Fibroblast of lung (primary cell): ENCODE data around the gene GABBR2. TPM values are rescaled to one million over a fixed set of nuclear protein-coding genes. Genes with fewer than 3 reads are reported as not detected.

ENCODE experiments used
- DNase-seq, 2 donors: peaks; one replicate each; pipeline versions ENCODE4 v3.0.0 to v3.0.0-alpha.2; 2010; ENCODE audit warnings: low read depth in 2 of 2
- H2AFZ ChIP-seq: 2 replicates; pipeline ENCODE4 v1.5.1; 2012; ENCODE audit warnings: low read length, control low read depth, inconsistent platforms
- H3K27ac ChIP-seq: 2 replicates; pipeline ENCODE4 v1.5.1; 2011; ENCODE audit warnings: low read length, control low read depth; ENCODE audit not compliant: insufficient read depth
- H3K27me3 ChIP-seq: 2 replicates; pipeline ENCODE4 v1.5.1; 2011; ENCODE audit warnings: mild to moderate bottlenecking, low read length; ENCODE audit not compliant: control insufficient read depth, insufficient read depth
- H3K36me3 ChIP-seq: 2 replicates; pipeline ENCODE4 v1.5.1; 2011; ENCODE audit warnings: low read length; ENCODE audit not compliant: control insufficient read depth, insufficient read depth
- H3K4me1 ChIP-seq: 2 replicates; pipeline ENCODE4 v1.5.1; 2011; ENCODE audit warnings: low read length; ENCODE audit not compliant: control insufficient read depth, insufficient read depth; ENCODE audit errors: extremely low read depth
- H3K4me2 ChIP-seq: 2 replicates; pipeline ENCODE4 v1.5.1; 2011; ENCODE audit warnings: low read length, control low read depth; ENCODE audit not compliant: insufficient read depth; ENCODE audit errors: extremely low read depth
- H3K4me3 ChIP-seq, 4 experiments: fragments of 200-600 bp in 1 of 4; sonication (generic) in 1 of 4; replicated peaks in 1 of 4; 2 replicates each; pipeline ENCODE4 v1.5.1; 2011 to 2016; ENCODE audit warnings: low read length in 4 of 4, low read depth in 3 of 4, mild to moderate bottlenecking in 3 of 4, control low read depth in 2 of 4, inconsistent platforms in 1 of 4, mixed read lengths in 1 of 4; ENCODE audit not compliant: insufficient read depth in 1 of 4; ENCODE audit errors: control extremely low read depth in 1 of 4
- H3K79me2 ChIP-seq: 2 replicates; pipeline ENCODE4 v1.5.1; 2012; ENCODE audit warnings: mild to moderate bottlenecking, low read length, inconsistent platforms; ENCODE audit not compliant: control insufficient read depth, insufficient read depth
- H3K9ac ChIP-seq: 2 replicates; pipeline ENCODE4 v1.5.1; 2011; ENCODE audit warnings: mild to moderate bottlenecking, low read length, control low read depth; ENCODE audit not compliant: insufficient read depth
- H3K9me3 ChIP-seq: 2 replicates; pipeline ENCODE4 v1.5.1; 2012; ENCODE audit warnings: low read depth, low read length; ENCODE audit not compliant: control insufficient read depth, insufficient read depth
- H4K20me1 ChIP-seq: 2 replicates; pipeline ENCODE4 v1.5.1; 2011; ENCODE audit warnings: low read length; ENCODE audit not compliant: control insufficient read depth, insufficient read depth; ENCODE audit errors: extremely low read depth
- CTCF ChIP-seq, 2 donors: IDR thresholded peaks in 1 of 2; conservative IDR thresholded peaks in 1 of 2; 1 replicate in 1 of 2; 2 replicates in 1 of 2; pipeline ENCODE4 v1.5.1; 2011 to 2012; ENCODE audit warnings: low read length in 2 of 2, control low read depth in 1 of 2, inconsistent platforms in 1 of 2, low read depth in 1 of 2, mild to moderate bottlenecking in 1 of 2
- EZH2 ChIP-seq: IDR thresholded peaks from 2 replicates; pipeline ENCODE4 v1.5.1; 2012; ENCODE audit warnings: low read length, control low read depth, mild to moderate bottlenecking; ENCODE audit errors: missing control alignments
- polyA plus RNA-seq, 2 donors: library from polyadenylated mRNA; depleted of rRNA in 1 of 2; stranded (reverse) in 1 of 2; unstranded in 1 of 2; fragments of >200 nt; gene quantifications; 2 replicates each; pipeline ENCODE4 v1.2.1, GENCODE V29; 2011 to 2012; ENCODE audit warnings: missing spikeins in 1 of 2
- total RNA-seq: library from RNA; depleted of rRNA; stranded (reverse); fragments of >200 nt; gene quantifications from 2 replicates; pipeline ENCODE4 v1.2.1, GENCODE V29; 2014

The GABBR2 gene
- total and polyA plus RNA-seq, 2 donors (not counting 1 experiment from before 2014, with no cell fraction given): 0.32 to 0.33 TPM

- TF ChIP-seq CTCF (conservative IDR thresholded peaks at IDR 0.05 in 1 of 2, IDR thresholded peaks at IDR 0.05 in 1 of 2; ENCODE audit: low read depth in 1 of 2, low read length in 2 of 2) (no peak), EZH2 (no peak)
Measured at GRCh38 chr9:98691890-98692289, 16.8 kb downstream of the GABBR2 start.

GRCh38 chr9:98690686-98691085 lies 18.0 kb downstream of the GABBR2 start:
- no peak overlapping the region for H3K27ac ChIP-seq
- peaks cover 8% of the 10 kb centered on the region for H3K27me3 ChIP-seq
- TF ChIP-seq EZH2 (no peak), CTCF (conservative IDR thresholded peaks at IDR 0.05 in 1 of 2, IDR thresholded peaks at IDR 0.05 in 1 of 2; ENCODE audit: low read depth in 1 of 2, low read length in 2 of 2) (no peak)
- no peak overlapping the region for H2AFZ ChIP-seq
- H3K4me1 ChIP-seq: no peaks in the 10 kb centered on the region
- no peaks in the 10 kb centered on the region for H3K9me3 ChIP-seq
- no peak overlapping the region for H3K9ac ChIP-seq
- H3K4me2 ChIP-seq: no peak overlapping the region
- no peaks in the 10 kb centered on the region for H3K79me2 ChIP-seq
- H3K4me3 ChIP-seq: no peak overlapping the region
- DNase-seq: no peak
- H4K20me1 ChIP-seq: no peaks in the 10 kb centered on the region
- H3K36me3 ChIP-seq: no peaks in the 10 kb centered on the region

More at GRCh38 chr9:98691890-98692289, 16.8 kb downstream of the GABBR2 start:
- peaks cover 10% of the 10 kb centered on the region for H3K27me3 ChIP-seq
- H3K79me2 ChIP-seq: no peaks in the 10 kb centered on the region
- H3K27ac ChIP-seq: no peak overlapping the region
- no peak overlapping the region for H3K4me2 ChIP-seq
- H3K4me1 ChIP-seq: no peaks in the 10 kb centered on the region
- no peak for DNase-seq
- no peak overlapping the region for H3K9ac ChIP-seq
- H3K9me3 ChIP-seq: no peaks in the 10 kb centered on the region
- no peak overlapping the region for H3K4me3 ChIP-seq
- H4K20me1 ChIP-seq: no peaks in the 10 kb centered on the region
- no peak overlapping the region for H2AFZ ChIP-seq
- no peaks in the 10 kb centered on the region for H3K36me3 ChIP-seq

GRCh38 chr9:98688710-98689495 lies 19.8 kb downstream of the GABBR2 start:
- peaks cover 8% of the 10 kb centered on the region for H3K27me3 ChIP-seq
- no peaks in the 10 kb centered on the region for H3K9me3 ChIP-seq
- H3K4me3 ChIP-seq: no peak overlapping the region
- no peak overlapping the region for H3K9ac ChIP-seq
- H3K27ac ChIP-seq: no peak overlapping the region
- no peaks in the 10 kb centered on the region for H3K79me2 ChIP-seq
- no peak for TF ChIP-seq CTCF (conservative IDR thresholded peaks at IDR 0.05 in 1 of 2, IDR thresholded peaks at IDR 0.05 in 1 of 2; ENCODE audit: low read depth in 1 of 2, low read length in 2 of 2)
- no peak for TF ChIP-seq EZH2
- H3K4me2 ChIP-seq: no peak overlapping the region
- no peaks in the 10 kb centered on the region for H4K20me1 ChIP-seq
- no peak for DNase-seq
- no peaks in the 10 kb centered on the region for H3K4me1 ChIP-seq
- no peak overlapping the region for H2AFZ ChIP-seq
- H3K36me3 ChIP-seq: no peaks in the 10 kb centered on the region
